Activated CD4-positive, CD25-positive, alpha-beta regulatory T cell treated with anti-CD3 and anti-CD28 coated beads, Interleukin-2, amount 50 U/mL, for 72 hours (primary cell): ENCODE data around the gene SLC35F5.
"Not testable (repeated sequence)": the region's sequence is repeated elsewhere in the genome, so short reads cannot be mapped to it uniquely, and the experiment has no call there.

Experiments used
- DNase-seq: peaks from one replicate; pipeline ENCODE4 v3.0.0; 2021

The SLC35F5 gene

DNA sequence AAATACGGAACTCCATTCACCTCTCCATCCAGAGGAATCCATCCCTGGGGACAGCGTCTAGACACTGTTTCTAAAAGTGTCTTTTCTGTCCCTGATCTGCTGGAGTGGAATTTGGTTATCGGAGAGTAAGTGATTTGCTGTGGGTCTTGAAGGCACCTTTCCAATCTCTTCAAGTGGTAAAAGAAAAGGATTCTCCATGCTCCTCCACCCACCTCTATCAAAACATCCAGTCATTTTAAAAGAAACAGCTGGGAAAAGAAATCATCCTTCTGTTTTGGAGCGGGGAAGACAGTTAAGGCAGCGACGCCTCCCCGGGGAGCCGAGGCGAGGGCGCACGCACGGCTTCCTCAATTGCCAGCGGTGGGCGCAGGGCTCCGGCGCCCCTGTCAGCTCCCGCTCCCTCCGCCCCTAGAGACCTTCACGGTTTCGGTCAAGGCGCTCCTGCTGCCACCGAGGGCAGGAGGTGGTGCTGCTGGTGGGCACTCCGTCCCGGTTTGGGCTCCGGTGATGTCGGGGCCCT, 547 bp downstream of the SLC35F5 start:
- DNase-seq = no peak

DNA sequence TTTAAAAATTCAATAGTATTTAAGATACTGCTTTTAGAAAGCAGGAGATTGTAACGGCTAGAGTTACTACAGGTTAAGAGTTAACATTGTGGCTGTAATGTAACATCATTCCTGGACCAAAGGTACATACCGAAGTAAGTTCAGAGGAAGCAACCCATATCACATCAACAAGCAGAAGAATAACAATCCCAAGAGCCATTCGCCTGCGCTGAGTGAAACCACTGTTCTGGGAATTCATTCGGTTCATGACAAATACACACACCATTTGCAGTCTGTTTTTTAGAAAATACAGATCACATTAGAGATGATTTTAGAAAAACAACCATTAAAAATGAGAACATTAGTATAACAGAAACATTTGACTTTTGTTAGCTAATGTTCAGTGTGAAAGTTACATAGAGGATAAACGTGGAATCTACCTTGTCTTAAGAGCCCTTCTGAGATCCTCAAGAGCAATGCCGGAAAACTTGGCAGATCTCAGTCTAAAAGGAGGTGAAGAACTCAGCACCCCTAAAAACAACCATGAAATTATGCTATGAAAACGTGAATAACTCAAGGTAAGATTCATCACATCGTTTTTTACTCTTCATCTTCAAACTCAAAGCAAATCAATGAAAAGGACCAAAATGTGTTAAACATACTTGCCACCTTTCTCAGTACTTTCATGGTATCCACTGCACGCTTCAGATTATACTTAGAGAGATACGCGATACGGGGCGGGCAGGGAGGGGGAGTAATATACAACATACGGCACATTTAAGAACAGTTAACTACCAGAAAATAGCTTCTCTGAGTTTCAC, 1.2 kb downstream of the SLC35F5 start:
- DNase-seq = no peak

DNA sequence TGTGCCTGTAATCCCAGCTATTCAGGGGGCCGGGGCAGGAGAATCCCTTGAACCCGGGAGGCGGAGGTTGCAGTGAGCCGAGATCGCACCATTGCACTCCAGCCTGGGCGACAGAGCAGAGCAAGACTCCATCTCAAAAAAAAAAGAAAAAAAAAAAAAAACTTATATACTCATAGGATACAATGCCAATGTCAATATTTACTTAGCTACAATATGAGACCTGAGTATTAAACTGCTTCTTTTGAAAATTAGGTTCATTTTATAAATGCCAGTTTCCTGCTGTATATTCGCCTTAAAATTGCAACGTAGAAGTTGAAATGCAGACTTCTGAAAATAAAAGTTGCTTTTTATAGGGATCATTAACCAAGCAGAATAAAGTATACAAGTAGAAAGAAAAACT, 2.3 kb downstream of the SLC35F5 start:
- DNase-seq = no peak

DNA sequence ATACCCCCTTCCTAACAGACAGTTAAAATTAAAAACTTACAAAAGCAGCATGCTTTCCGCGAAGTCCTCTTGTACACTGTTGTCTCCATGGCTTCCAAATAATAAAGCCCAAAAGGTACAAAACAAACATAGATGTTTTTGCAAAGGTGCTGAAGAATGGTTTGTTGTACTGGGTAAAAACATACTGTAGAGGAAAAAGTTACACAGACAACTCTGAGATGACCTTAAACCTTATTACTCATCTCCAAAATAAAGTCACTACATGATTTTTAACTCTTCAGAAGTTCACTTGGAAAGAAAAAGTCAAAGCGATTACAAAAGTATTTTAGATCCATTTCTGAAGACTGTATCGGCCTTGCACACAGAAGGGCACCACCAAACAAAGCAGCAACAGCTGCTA, 6.1 kb downstream of the SLC35F5 start:
- no peak for DNase-seq

DNA sequence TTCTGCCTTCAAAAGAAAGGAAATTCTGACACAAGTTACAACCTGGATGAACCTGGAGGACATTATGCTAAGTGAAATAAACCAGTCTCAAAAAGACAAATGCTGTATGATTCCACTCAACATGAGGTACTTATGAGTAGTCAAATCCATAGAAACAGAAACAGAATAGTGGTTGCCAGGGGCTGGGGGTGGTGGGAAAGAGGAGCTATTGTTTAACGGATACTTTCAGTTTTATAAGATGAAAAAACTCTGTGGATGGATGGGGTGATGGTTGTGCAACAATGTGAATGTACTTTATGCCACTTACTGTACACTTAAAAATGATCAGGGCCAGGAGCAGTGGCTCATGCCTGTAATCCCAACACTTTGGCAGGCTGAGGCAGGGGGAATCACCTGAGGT, 15.4 kb downstream of the SLC35F5 start:
- no peak for DNase-seq

DNA sequence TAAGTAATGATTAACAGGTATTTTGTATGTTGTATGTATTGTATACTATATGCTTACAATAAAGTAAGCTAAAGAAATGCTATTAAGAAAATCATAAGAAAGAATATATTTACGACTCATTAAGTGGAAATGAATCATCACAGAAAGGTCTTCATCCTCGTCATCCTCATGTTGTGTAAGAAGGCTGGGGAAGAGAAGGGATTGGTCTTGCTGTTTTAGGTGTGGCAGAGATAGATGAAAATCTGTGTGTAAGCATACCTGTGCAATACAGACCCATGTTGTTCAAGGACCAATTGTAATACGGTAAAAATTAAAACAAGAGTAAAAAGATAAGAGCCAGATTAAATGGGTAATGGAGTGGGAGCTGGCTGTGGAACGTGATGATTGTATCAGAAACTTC, 16.6 kb downstream of the SLC35F5 start:
- no peak for DNase-seq

DNA sequence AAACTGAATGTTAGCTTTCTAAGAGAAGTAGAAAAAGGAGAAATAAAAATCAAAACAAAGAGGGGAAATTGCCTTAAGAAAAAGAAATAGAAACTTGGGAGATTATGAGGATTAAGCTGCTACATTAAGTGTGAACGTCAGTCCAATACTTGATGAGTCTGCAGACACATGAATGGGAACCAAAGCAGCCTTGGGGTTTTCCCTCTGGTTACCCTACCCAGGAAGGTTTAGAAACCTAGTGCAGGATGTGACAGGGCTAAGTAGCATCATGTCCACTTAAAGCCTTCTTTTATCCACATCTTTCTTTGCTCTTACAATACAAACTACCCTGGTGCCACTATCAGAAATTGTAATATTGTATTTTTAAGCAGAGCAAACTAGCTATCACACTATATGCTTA, 22.3 kb downstream of the SLC35F5 start:
- no peak for DNase-seq

DNA sequence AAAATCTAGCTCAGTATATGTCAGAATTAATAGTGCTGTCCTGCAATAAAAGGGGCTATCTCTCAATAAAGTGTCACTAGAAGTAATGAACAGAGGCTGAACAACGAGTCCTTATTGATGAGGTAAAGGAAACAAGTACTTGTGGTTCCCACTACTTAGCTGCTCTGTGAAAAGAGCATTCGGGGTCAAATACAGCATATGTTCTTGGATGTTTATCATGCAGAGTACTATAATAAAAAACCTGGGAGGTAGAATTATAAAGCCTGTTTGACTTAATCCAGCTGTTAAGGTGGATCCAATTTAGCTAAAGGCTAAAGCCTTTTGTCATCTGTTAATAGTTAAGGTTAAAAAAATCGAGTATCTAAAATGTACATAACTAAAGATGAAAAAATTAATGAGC, 32.4 kb downstream of the SLC35F5 start:
- no peak for DNase-seq

DNA sequence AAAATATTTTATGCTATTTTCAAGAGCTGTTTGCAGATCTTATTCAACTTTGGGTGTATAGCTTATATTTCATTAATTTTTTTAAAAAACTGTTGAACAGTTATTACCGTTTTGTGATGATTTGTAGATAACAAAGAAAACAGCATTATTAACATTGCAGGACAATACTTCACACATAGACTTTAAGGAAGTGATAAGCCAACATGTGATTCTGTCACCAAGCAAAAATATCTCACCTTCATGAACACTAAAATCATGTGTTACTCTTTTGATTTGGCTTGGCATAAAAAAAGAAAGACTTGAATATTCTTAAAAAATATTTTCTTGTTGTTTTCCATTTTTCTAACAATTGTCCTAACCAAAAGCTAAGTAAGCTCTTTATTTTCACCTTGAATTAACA, 33.0 kb downstream of the SLC35F5 start:
- DNase-seq = no peak

DNA sequence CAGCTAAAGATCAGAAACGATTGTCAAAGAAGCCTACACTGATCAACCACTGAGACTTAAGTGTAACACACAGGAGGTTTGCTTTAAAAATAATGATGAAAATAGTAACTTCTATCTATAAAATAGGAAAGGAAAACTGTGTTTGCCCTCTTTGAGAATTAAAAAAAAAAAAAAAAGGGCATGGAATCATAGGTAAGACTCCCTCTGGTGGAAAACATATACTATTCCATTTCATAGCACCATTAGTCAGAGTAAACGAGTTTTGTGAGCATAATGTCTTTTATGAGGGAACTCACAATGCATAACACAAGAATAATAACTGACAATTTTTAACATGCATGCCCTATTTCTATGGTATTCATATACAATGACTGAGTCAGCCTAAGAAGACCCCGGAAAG, 36.3 kb downstream of the SLC35F5 start:
- no peak for DNase-seq

DNA sequence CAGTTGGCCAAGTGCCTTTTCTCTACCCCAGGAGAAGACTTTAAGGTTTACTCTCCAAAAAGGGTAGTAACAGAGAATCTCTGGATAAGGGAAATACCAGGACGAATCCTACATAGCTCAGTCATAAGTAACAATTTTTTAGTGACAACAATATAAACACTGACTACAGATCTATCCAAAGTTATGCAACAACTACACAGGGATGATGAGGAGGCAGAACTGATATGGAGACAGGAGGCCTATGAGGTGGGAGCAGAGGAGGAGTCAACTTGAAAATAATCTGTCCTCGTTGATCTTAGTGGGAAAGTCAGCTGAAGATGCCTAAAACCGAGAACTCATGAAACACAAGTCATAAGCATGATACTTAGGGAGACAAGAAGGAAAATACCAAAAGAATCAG, 40.2 kb downstream of the SLC35F5 start:
- DNase-seq = no peak

DNA sequence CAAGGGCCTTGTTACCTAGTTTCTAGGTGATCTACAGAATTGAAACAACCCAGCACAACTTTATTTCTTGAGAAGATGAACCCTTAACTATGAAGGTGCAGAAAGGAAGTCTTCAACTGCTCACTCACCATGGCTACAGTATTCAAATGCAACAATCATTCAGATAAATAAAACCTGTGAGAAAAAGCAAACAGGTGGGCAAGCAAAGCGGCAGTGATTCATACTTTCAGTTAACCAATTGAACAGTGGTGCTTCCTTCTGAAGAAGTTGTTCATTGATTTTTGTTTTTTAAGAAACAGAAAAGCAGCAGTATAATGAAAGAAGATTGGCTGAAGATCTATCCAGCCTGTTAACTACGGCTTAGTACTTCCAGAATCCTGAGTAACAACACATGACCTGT, 43.5 kb downstream of the SLC35F5 start:
- DNase-seq = no peak

DNA sequence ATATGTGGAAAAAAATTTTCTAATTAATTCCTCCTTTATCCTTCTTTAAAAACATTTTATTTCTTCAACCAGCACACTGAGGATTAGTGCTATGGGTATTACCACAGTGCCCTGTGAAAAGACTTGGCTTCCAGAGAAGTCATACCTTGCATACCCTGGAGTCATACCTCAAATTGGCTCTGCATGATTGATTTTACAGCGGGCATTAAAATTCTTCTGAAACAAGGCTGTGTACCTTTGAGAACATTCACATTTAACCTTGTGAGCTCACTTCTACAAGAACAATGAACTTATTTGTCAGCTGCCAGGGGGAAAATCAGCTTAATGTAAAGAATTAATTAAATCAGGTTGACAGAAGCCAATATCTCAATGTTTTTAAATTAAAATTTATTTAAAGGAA, 44.6 kb downstream of the SLC35F5 start:
- no peak for DNase-seq

DNA sequence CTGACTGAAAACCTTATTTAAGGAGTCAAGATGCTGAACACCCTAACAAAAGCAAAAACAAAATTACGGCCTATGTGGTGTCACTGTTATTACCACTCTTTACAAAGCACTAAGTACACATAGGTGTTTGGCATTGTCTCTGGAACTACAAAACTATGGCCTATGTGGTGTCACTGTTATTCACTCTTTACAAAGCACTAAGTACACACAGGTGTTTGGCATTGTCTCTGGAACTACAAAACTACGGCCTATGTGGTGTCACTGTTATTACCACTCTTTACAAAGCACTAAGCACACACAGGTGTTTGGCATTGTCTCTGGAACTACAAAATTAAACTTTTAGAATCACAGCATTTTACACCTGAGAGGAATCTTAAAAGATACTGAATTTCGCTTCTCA, 47.4 kb downstream of the SLC35F5 start:
- DNase-seq = no peak

DNA sequence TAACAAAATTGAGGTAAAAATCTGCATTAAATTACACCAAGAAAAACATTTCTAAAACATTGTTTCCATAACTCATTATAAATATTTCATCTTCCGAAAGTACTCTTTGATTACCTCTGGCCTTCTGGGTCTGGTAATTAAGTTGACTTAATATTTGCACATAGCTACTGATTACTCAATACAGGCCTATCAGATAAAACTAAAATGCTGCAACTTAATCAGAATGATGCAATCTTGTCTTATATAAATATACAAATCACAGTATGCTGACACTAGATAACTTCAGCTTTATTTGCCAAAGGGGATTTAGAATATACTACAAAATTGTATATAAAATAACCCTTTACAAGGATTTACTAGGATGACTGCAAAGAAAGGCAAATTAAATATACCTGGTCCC, 49.3 kb downstream of the SLC35F5 start:
- DNase-seq = no peak

DNA sequence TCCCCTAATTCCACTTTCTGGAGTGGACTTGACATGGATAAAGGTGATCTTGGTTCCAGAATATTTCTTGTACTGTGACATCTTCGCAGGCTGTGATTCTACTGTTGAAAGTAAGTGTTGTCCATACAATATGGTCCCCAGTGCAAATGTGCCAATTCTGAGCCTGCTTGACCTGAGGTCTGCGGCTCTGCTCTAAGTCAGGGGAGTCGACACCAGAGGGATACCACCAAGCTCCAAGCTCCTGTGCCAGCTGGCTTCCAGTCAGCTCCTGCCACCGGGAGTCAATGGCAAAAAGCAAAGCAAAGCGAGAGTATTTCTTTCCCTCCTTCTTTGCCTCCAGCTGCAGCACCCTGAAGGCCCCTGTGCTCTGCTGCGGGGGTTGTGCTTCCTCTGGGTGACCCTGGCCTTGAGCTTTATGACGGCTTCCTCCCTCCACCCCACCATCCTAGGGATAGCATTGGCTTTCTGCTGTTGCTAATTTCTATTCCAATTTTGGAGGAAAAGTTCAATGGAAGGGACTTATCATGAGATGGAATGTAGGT, 50.4 kb downstream of the SLC35F5 start:
- DNase-seq = no peak

DNA sequence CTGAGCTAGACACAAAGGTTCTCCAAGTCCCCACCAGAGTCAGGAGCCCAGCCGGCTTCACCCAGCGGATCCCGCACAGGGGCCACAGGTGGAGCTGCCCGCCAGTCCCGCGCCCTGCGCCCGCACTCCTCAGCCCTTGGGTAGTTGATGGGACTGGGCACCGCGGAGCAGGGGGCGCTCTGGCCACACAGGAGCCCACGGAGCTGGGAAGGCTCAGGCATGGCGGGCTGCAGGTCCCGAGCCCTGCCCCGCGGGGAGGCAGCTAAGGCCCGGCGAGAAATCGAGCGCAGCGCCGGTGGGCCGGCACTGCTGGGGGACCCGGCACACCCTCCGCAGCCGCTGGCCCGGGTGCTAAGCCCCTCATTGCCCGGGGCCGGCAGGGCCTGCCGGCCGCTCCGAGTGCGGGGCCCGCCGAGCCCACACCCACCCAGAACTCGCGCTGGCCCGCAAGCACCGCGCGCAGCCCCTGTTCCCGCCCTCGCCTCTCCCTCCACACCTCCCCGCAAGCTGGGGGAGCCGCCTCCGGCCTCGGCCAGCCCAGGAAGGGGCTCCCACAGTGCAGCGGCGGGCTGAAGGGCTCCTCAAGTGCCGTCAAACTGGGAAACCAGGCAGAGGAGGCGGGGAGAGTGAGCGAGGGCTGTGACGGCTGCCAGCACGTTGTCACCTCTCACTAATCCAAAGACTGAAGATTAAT, 52.0 kb downstream of the SLC35F5 start:
- not testable (repeated sequence) for DNase-seq

DNA sequence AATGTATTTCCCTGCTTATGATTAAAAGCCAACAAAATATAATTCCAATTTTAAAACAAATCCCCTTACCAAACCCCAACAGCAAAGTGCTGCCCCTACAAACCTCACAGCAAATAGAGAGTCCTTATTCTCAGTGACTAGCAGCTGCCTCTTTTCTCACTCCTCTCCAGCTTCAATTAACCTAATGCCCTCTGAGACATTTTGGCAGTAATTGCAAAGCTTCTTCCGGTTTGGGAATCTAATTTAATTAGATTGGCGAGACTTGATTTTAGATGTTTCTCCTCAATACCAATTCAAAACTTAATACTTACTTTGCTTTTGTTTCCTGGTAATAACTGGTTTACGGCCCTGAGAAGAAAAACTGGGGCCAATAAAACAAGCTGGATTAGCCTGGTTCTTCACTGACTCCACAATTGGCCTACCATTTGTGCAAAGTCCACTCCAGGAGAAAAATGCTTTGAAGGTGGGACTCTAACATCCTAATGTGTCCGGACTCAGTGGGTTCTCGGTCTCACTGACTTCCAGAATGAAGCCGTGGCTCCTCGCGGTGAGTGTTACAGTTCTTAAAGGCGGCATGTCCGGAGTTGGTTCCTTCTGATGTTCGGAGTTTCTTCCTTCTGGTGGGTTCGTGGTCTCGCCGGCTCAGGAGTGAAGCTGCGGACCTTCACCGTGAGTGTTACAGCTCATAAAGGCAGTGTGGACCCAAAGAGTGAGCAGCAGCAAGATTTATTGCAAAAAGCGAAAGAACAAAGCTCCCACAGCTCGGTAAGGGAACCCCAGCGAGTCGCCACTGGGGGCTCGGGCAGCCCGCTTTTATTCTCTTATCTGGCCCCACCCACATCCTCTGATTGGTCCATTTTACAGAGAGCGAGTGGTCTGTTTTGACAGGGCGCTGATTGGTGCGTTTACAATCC, 52.8 kb downstream of the SLC35F5 start:
- no peak for DNase-seq

DNA sequence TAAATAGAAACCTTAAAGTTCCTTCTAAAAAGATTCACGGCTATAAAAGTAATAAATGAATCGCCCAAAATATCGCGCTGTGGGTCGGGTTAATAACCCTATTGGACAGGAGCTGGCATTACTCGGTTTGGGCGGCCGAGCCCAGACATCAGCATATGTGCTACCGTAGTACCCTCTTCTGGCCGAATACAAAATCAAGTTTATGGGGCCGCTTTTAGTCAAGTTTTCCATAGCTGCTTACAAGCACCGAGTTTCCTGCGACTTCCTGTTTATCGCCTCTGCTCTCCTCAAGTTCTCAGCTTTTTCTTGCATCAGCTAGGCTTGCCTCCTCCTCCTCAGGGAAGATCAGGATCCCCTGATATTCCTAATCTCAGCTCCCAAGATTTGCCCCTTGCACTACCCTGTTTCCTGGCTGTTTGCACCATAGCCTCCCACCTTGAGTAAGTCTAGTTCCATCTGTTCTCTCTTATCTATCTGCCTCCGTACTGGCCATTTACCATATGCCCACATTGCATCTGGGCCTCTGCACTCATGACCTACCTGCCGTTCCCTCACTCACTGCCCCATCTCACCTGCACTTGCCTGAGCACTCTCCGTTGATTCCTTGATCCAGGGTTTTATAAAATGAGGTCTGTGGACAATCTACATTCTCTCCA, 56.1 kb downstream of the SLC35F5 start:
- no peak for DNase-seq

DNA sequence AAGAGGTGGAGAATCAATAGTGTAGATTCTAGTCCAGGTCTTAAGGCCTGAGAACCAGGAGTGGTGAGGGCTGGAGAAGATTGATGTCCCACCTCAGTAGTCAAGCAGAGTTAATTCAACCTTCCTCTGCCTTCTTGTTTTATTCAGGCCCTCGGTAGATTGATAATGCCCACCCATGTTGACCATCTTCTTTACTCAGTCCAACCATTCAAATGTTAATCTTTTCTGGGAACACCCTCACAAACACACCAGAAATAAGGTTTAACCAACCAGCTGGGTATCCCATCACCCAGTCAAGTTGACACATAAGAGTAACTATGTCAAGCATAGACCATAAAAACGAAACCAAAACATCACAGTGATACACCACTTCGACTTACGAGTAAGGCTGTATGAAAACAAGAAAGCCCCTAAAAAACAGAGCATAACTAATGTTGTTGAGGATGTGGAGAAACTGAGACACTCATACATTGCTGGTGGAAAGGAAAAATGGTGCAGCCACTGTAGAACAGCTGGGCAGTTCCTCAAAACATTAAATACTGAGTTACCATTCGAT, 57.5 kb downstream of the SLC35F5 start:
- no peak for DNase-seq

DNA sequence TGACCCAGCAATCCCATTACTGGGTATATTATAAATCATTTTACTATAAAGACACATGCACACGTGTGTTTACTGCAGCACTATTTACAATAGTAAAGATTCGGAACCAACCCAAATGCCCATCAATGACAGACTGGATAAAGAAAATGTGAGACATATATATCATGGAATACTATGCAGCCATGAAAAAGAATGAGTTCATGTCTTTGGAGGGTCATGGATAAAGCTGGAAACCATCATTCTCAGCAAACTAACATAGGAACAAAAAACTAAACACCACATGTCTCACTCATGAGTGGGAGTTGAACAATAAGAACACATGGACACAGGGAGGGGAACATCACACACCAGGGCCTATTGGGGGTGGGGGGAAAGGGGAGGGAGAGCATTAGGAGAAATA, 58.2 kb downstream of the SLC35F5 start:
- not testable (repeated sequence) for DNase-seq

DNA sequence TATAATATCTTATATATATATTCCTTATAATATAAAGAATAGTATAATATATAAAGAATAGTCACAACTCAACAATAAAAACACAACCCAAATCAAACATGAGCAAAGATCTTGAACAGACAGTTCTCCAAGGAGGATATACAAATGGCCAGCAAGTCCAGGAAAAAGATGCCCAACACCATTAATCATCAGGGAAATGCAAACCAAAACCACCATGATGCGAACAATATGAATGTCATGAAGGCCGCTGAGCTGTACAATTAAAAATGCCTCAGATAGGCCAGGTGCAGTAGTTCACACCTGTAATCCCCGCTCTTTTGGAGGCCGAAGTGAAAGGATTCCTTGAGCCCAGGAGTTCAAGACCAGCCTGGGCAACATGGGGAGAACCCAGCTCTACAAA, 58.9 kb downstream of the SLC35F5 start:
- DNase-seq = no peak
